CD8-positive, alpha-beta memory T cell (primary cell): ENCODE data around the gene RBPJ. TPM values are rescaled to one million over a fixed set of nuclear protein-coding genes. Genes with fewer than 3 reads are reported as not detected.
A peak's percentile ranks its signal among the peaks of the same experiment; 100 is the strongest.

Source experiments
- CTCF ChIA-PET: fragments of 350-600 bp; sonication (Branson Sonifier 250); formaldehyde crosslinking; loops from one replicate; lab custom pipeline; 2021; ENCODE audit warnings: antibody characterized with exemption; lab: Charles Lee
- POLR2A ChIA-PET: fragments of 350-600 bp; sonication (Branson Sonifier 250); formaldehyde crosslinking; loops from one replicate; lab custom pipeline; 2021; ENCODE audit warnings: antibody characterized with exemption; lab: Charles Lee
- DNase-seq, 5 donors: peaks; one replicate each; pipeline versions ENCODE4 v3.0.0 to v3.0.0-alpha.2; 2020 to 2022; ENCODE audit warnings: mixed read lengths in 1 of 5
- H3K27ac ChIP-seq: one replicate; pipeline ENCODE4 v1.7.0; 2013; ENCODE audit warnings: low read depth, mild to moderate bottlenecking, low read length, moderate library complexity
- H3K27me3 ChIP-seq: 2 replicates; pipeline ENCODE4 v1.7.0; 2013; ENCODE audit warnings: low read length, mild to moderate bottlenecking; ENCODE audit not compliant: insufficient read depth, poor library complexity, severe bottlenecking
- H3K36me3 ChIP-seq: 2 replicates; pipeline ENCODE4 v1.7.0; 2013; ENCODE audit warnings: mild to moderate bottlenecking, low read length, moderate library complexity; ENCODE audit not compliant: insufficient read depth
- H3K4me1 ChIP-seq: 2 replicates; pipeline ENCODE4 v1.7.0; 2013; ENCODE audit warnings: mild to moderate bottlenecking, low read length, moderate library complexity; ENCODE audit not compliant: insufficient read depth
- H3K4me3 ChIP-seq: 2 replicates; pipeline ENCODE4 v1.7.0; 2013; ENCODE audit warnings: mild to moderate bottlenecking, low read length
- H3K9me3 ChIP-seq: 2 replicates; pipeline ENCODE4 v1.7.0; 2013; ENCODE audit warnings: mild to moderate bottlenecking, low read length
- H3K27ac Mint-ChIP-seq, 8 donors: one replicate each; pipeline ENCODE4 v1.8.0; 2020 to 2021; ENCODE audit warnings: mixed read lengths in 8 of 8, mild to moderate bottlenecking in 6 of 8, inconsistent platforms in 3 of 8, moderate library complexity in 3 of 8
- H3K27me3 Mint-ChIP-seq, 2 donors: one replicate each; pipeline ENCODE4 v1.8.0; 2020 to 2021; ENCODE audit warnings: mixed read lengths in 2 of 2, mild to moderate bottlenecking in 1 of 2, moderate library complexity in 1 of 2
- H3K36me3 Mint-ChIP-seq, 3 donors: one replicate each; pipeline ENCODE4 v1.8.0; 2020 to 2021; ENCODE audit warnings: mixed read lengths in 3 of 3, inconsistent platforms in 1 of 3, mild to moderate bottlenecking in 1 of 3
- H3K4me1 Mint-ChIP-seq, 3 donors: one replicate each; pipeline ENCODE4 v1.8.0; 2020 to 2021; ENCODE audit warnings: mixed read lengths in 3 of 3, inconsistent platforms in 1 of 3, mild to moderate bottlenecking in 1 of 3
- H3K4me3 Mint-ChIP-seq, 7 donors: one replicate each; pipeline ENCODE4 v1.8.0; 2020 to 2021; ENCODE audit warnings: mixed read lengths in 7 of 7, mild to moderate bottlenecking in 6 of 7, moderate library complexity in 4 of 7, inconsistent platforms in 2 of 7
- H3K9me3 Mint-ChIP-seq, 5 donors: one replicate each; pipeline ENCODE4 v1.8.0; 2020 to 2022; ENCODE audit warnings: mixed read lengths in 5 of 5, mild to moderate bottlenecking in 3 of 5, moderate library complexity in 2 of 5, inconsistent platforms in 1 of 5
- polyA plus RNA-seq: library from polyadenylated mRNA; unstranded; fragments of 300-500 nt; fragmentation: Illumina TruSeq; gene quantifications from one replicate; pipeline ENCODE4 v1.2.3, GENCODE V29; 2021
- total RNA-seq, 2 experiments: library from RNA; stranded (reverse); gene quantifications; one replicate each; pipeline ENCODE4 v1.2.3, GENCODE V29; 2021

RBPJ gene
- total and polyA plus RNA-seq, 3 experiments from 2014 or later: 94.0 to 201 (median 199) TPM

DNA sequence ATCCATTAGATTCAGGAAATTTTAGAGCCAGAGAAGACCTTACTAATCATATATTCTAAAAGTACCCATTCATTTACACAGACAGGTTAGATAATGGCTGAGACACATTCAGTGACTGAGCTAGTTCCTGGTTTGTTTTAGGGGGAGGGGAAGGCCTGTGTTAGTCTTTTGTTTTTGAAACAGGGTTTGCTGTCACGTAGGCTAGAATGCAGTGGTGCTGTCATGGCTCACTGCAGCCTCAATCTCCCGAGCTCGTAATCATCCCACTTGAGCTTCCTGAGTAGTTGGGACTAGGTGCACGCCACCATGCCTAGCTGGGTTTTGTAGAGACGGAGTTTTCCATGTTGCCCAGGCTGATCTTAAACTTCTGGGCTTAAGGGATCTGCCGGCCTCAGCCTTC is 10.1 kb downstream of the RBPJ start:
- no peak overlapping the region for H3K27ac ChIP-seq
- no peaks in the 10 kb centered on the region for H3K27me3 Mint-ChIP-seq
- H3K9me3 ChIP-seq: no peaks in the 10 kb centered on the region
- no peaks in the 10 kb centered on the region for H3K36me3 Mint-ChIP-seq
- H3K27ac Mint-ChIP-seq: peak overlapping the region in 1 of 8 donors; percentile 11
- ChIA-PET CTCF (interaction anchor here (1.1 to 5.7 kb wide), 17 partner anchors 11 to 342 kb away, joined by 3 to 54 read pairs (median 6); no protein-coding TSS in a partner anchor), POLR2A (no interaction called here)
- H3K4me1 ChIP-seq: peaks cover 10% of the 10 kb centered on the region
- H3K27me3 ChIP-seq: no peaks in the 10 kb centered on the region
- no peaks in the 10 kb centered on the region for H3K9me3 Mint-ChIP-seq
- no peaks in the 10 kb centered on the region for H3K36me3 ChIP-seq
- H3K4me3 ChIP-seq: no peak overlapping the region
- H3K4me3 Mint-ChIP-seq: no peak overlapping the region
- H3K4me1 Mint-ChIP-seq: peaks cover 29 to 44% (median 39%) of the 10 kb centered on the region in 3 donors
- DNase-seq: no peak

DNA sequence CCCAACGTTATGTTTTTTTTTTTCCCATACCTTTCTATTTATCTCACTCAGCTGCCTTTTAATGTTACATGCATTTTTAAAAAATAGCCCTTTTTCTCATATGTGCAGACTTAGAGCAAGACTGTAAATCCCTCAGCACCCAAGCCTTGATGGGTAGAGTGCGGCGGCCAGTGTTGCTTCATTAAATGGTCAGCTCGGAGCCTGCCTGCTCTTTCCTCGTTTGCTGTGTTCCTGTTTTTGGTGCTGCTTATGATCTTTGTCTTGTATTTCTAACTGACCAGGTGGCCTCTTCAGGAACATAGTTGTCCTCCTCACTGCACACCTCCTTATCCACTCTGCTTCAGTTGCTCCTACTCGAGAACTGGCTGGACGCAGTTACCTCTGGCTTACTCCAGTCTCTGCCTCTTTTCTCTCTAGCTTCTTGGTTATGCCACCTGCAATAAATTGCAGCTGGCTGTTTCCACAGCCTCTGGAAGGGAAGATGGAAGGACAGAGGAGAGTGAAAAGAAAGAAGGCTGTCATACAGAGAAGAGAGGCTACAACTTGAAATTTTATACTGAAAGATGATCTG is 10.7 kb downstream of the RBPJ start:
- Histone ChIP-seq H3K36me3 (no peaks in the 10 kb centered on the region), H3K4me3 (no peak overlapping the region), H3K27me3 (no peaks in the 10 kb centered on the region), H3K27ac (no peak overlapping the region), H3K4me1 (peaks cover 13% of the 10 kb centered on the region), H3K9me3 (no peaks in the 10 kb centered on the region)
- H3K9me3 Mint-ChIP-seq: no peaks in the 10 kb centered on the region
- POLR2A ChIA-PET: no interaction called here
- H3K27ac Mint-ChIP-seq: peak overlapping the region in 1 of 8 donors; percentile 11
- H3K27me3 Mint-ChIP-seq: no peaks in the 10 kb centered on the region
- no peak for DNase-seq
- CTCF ChIA-PET: interaction anchor here (1.1 to 5.7 kb wide), 9 partner anchors 12 to 127 kb away, joined by 3 to 54 read pairs (median 5); no protein-coding TSS in a partner anchor
- H3K4me3 Mint-ChIP-seq: no peak overlapping the region
- no peaks in the 10 kb centered on the region for H3K36me3 Mint-ChIP-seq
- H3K4me1 Mint-ChIP-seq: peaks cover 32 to 49% (median 44%) of the 10 kb centered on the region in 3 donors

DNA sequence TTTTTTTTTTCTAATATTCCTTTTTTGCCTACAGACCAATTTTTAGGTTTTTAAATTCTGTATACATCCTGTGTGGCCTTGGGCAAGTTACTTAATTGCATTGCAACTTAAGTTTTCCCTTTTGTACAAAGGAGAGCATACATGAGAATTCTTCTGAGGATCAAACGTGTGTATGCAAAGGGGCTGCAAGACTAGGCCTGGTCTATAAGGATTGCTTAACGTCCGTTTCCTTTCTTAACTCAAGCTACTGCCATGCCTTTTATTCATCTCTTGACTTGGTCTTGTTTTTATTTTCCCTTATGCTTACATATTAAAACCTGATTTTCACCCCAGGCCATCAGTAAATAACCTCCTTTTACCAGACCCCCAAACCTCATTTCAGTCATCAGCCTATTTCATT is 13.6 kb downstream of the RBPJ start:
- Mint-ChIP-seq H3K4me3 (no peak overlapping the region), H3K36me3 (no peaks in the 10 kb centered on the region), H3K27me3 (no peaks in the 10 kb centered on the region), H3K4me1 (peaks cover 34 to 52% (median 47%) of the 10 kb centered on the region in 3 donors), H3K27ac (peak overlapping the region in 1 of 8 donors; percentile 29), H3K9me3 (no peaks in the 10 kb centered on the region)
- POLR2A ChIA-PET: no interaction called here
- Histone ChIP-seq H3K27me3 (no peaks in the 10 kb centered on the region), H3K36me3 (no peaks in the 10 kb centered on the region), H3K27ac (no peak overlapping the region), H3K4me3 (no peak overlapping the region), H3K9me3 (no peaks in the 10 kb centered on the region), H3K4me1 (peaks cover 17% of the 10 kb centered on the region)
- DNase-seq: no peak
- CTCF ChIA-PET: no interaction called here

DNA sequence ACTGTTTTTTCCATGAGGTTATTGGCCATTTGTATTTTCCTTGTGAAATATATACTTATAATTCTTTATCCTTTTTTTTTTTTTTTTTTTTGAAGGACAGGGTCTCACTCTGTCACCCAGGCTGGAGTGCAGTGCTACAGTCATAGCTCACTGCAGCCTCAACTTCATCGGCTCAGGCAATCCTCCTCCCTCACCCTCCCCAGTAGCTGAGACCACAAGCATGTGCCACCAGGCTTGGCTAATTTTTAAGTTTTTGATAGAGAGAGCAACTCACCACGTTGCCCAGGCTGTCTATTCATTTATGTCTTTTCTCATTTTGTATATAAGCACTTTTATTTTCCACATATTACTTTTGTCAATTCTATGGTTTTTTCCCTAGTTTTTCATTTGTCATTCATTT is 16.8 kb downstream of the RBPJ start:
- Mint-ChIP-seq H3K36me3 (no peaks in the 10 kb centered on the region), H3K4me3 (no peak overlapping the region), H3K4me1 (peaks cover 45 to 63% (median 58%) of the 10 kb centered on the region in 3 donors), H3K9me3 (no peaks in the 10 kb centered on the region), H3K27ac (no peak overlapping the region), H3K27me3 (peaks cover 0 to 2% of the 10 kb centered on the region in 2 donors)
- Histone ChIP-seq H3K9me3 (no peaks in the 10 kb centered on the region), H3K27ac (no peak overlapping the region), H3K4me1 (peaks cover 14% of the 10 kb centered on the region), H3K27me3 (no peaks in the 10 kb centered on the region), H3K4me3 (no peak overlapping the region), H3K36me3 (no peaks in the 10 kb centered on the region)
- no peak for DNase-seq
- ChIA-PET CTCF (no interaction called here), POLR2A (no interaction called here)

DNA sequence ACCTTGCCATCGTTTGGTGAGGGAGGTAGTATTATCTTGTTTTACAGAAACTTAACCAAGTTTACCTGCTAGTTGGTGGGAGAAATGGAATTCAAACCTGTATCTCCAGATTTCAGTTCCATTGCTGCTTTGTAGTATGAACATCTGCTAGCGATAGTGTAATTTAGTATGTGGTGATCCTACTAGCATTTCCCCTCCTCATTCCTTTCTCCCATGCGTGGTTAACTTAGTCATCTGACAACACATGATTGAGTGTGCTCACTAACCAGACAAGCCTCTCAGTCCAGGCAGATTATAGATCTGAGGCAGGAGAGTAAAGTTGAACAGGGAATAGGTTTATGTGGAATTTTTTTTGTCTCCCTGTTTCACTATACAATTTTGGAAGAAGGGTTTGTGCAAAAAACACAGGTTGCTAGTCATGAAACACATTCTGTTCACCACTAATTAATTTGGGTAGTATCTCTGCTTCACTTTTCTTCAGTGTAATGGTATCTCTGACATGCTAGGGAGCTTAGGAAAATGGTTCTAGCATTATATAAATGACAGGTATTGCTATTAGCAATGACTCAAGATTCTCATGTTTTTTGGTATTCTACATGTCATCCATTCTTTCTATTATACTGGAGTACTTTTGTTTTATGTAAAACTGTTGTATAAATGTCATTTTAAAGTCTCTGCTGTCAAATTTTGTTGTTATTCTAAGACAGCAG is 21.7 kb downstream of the RBPJ start:
- no peaks in the 10 kb centered on the region for H3K27me3 ChIP-seq
- H3K9me3 ChIP-seq: no peaks in the 10 kb centered on the region
- H3K36me3 Mint-ChIP-seq: peaks cover 0 to 9% (median 1%) of the 10 kb centered on the region in 3 donors
- no peak for DNase-seq
- peaks cover 51 to 67% (median 65%) of the 10 kb centered on the region in 3 donors for H3K4me1 Mint-ChIP-seq
- no peak overlapping the region for H3K4me3 ChIP-seq
- no peak overlapping the region for H3K27ac Mint-ChIP-seq
- no peaks in the 10 kb centered on the region for H3K36me3 ChIP-seq
- ChIA-PET CTCF (interaction anchor here (10.9 kb wide), 1 partner anchor 13 kb away, joined by 54 read pairs; no protein-coding TSS in a partner anchor), POLR2A (no interaction called here)
- H3K4me3 Mint-ChIP-seq: peak overlapping the region in 1 of 7 donors; percentile 0
- H3K27me3 Mint-ChIP-seq: peaks cover 0 to 2% of the 10 kb centered on the region in 2 donors
- no peaks in the 10 kb centered on the region for H3K9me3 Mint-ChIP-seq
- no peak overlapping the region for H3K27ac ChIP-seq
- peaks cover 14% of the 10 kb centered on the region for H3K4me1 ChIP-seq

DNA sequence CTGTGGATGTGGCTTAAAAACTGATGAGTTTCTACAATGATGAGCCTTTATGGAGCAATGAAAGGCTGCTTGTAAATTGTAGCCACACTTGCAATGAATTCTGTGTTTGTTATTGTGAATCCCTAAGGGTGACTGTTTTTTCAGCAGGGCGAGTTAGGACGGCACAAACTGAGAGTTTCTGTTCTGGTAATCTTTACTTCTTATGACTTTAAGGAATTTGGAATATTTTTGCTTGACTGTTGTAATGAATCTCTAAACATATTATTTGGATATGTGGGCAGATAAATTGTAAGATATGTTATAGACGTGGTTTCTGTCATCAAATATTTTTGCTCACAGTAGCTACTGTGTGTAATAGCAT is 22.2 kb downstream of the RBPJ start:
- H3K4me1 Mint-ChIP-seq: peaks cover 48 to 66% (median 63%) of the 10 kb centered on the region in 3 donors
- CTCF ChIA-PET: interaction anchor here (1.6 to 10.9 kb wide), 2 partner anchors 13 to 52 kb away, joined by 3 to 54 read pairs; no protein-coding TSS in a partner anchor

DNA sequence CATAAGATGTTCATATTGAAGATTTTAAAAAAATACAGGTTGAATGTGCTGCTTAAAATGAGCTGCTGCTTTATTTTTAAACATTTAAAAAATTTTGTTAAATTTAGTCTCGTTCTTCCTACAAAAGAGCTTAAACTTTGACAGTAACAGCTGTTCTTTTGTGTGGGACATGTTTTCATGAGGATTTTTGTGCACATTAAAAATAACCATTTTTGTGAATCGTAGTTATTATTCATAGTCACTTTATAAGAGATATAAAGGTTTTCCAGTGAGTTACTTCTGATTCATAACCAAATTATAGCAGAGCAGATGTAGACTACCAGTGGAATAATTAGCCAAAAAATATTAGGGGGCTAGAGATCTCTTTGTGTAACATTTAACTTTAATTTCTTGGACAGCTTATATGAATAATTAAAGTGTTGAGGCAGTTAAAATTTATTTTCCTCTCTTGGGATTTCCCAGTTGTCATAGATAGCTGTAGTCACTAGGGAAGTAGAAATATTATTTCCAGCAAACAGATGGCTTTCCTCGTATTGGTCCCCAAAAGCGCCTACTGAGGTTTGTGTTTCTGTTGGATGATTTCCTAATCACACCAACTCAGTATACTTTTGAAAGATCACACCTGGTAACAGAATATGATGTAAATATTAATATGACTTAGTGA is 24.2 kb downstream of the RBPJ start:
- Mint-ChIP-seq H3K27ac (no peak overlapping the region), H3K9me3 (no peaks in the 10 kb centered on the region), H3K27me3 (peaks cover 0 to 1% of the 10 kb centered on the region in 2 donors), H3K36me3 (peaks cover 0 to 10% (median 3%) of the 10 kb centered on the region in 3 donors), H3K4me1 (peaks cover 58 to 69% (median 65%) of the 10 kb centered on the region in 3 donors), H3K4me3 (no peak overlapping the region)
- ChIA-PET POLR2A (no interaction called here), CTCF (interaction anchor here (10.9 kb wide), 1 partner anchor 15 kb away, joined by 54 read pairs; no protein-coding TSS in a partner anchor)
- Histone ChIP-seq H3K4me3 (no peak overlapping the region), H3K27me3 (no peaks in the 10 kb centered on the region), H3K4me1 (peaks cover 14% of the 10 kb centered on the region), H3K9me3 (no peaks in the 10 kb centered on the region), H3K27ac (no peak overlapping the region), H3K36me3 (no peaks in the 10 kb centered on the region)
- DNase-seq: no peak

More for the DNA sequence above, 22.2 kb downstream of the RBPJ start:
- H3K27ac ChIP-seq: no peak overlapping the region
- H3K27ac Mint-ChIP-seq: no peak overlapping the region
- H3K9me3 Mint-ChIP-seq: no peaks in the 10 kb centered on the region
- H3K27me3 Mint-ChIP-seq: peaks cover 0 to 2% of the 10 kb centered on the region in 2 donors
- H3K4me1 ChIP-seq: peaks cover 14% of the 10 kb centered on the region
- no peaks in the 10 kb centered on the region for H3K36me3 ChIP-seq
- peaks cover 0 to 10% (median 1%) of the 10 kb centered on the region in 3 donors for H3K36me3 Mint-ChIP-seq
- H3K27me3 ChIP-seq: no peaks in the 10 kb centered on the region
- H3K4me3 Mint-ChIP-seq: no peak overlapping the region
- H3K9me3 ChIP-seq: no peaks in the 10 kb centered on the region
- POLR2A ChIA-PET: no interaction called here
- H3K4me3 ChIP-seq: no peak overlapping the region
- no peak for DNase-seq
